ENCODE results near the gene KLHL7.

The KLHL7 gene

GRCh38 chr7:23105644-23106056 is at the start of gene KLHL7:
TSS of gene KLHL7 (plus strand) at chr7:23105785. CDS start at chr7:23106027, 242 bp downstream.
- TF ChIP-seq CTCF (conservative IDR thresholded peaks at IDR 0.05; ENCODE audit: low read length): no peak
- peak within 1 kb of the TSS; percentile 87 for H3K4me3 ChIP-seq (ENCODE audit: low read length)
- DNase-seq (ENCODE audit: low read depth): peak; percentile 87

GRCh38 chr7:23058408-23059096 is 47.0 kb upstream of the KLHL7 start:
- DNase-seq (ENCODE audit: low read depth): peak; percentile 41

GRCh38 chr7:23061327-23061726 is 44.3 kb upstream of the KLHL7 start:
- TF ChIP-seq CTCF (conservative IDR thresholded peaks at IDR 0.05; ENCODE audit: low read length): no peak
- no peak for DNase-seq (ENCODE audit: low read depth)
- H3K4me3 ChIP-seq (ENCODE audit: low read length): no peak overlapping the region

More at GRCh38 chr7:23058408-23059096, 47.0 kb upstream of the KLHL7 start:
- TF ChIP-seq CTCF (conservative IDR thresholded peaks at IDR 0.05; ENCODE audit: low read length): no peak
- H3K4me3 ChIP-seq (ENCODE audit: low read length): no peak overlapping the region

GRCh38 chr7:23062452-23062851 is 43.1 kb upstream of the KLHL7 start:
- no peak for TF ChIP-seq CTCF (conservative IDR thresholded peaks at IDR 0.05; ENCODE audit: low read length)
- no peak overlapping the region for H3K4me3 ChIP-seq (ENCODE audit: low read length)

GRCh38 chr7:23065974-23066373 is 39.6 kb upstream of the KLHL7 start:
- peak; percentile 75 for DNase-seq (ENCODE audit: low read depth)
- TF ChIP-seq CTCF (conservative IDR thresholded peaks at IDR 0.05; ENCODE audit: low read length): no peak
- no peak overlapping the region for H3K4me3 ChIP-seq (ENCODE audit: low read length)

More at GRCh38 chr7:23062452-23062851, 43.1 kb upstream of the KLHL7 start:
- DNase-seq (ENCODE audit: low read depth): no peak

- peak; percentile 96 for DNase-seq (ENCODE audit: low read depth)
- TF ChIP-seq CTCF (conservative IDR thresholded peaks at IDR 0.05; ENCODE audit: low read length): no peak
Observed at GRCh38 chr7:23067271-23067670, 38.3 kb upstream of the KLHL7 start.

GRCh38 chr7:23072048-23072447 is 33.5 kb upstream of the KLHL7 start:
- H3K4me3 ChIP-seq (ENCODE audit: low read length): no peak overlapping the region
- DNase-seq (ENCODE audit: low read depth): peak; percentile 51
- peak; percentile 59 for TF ChIP-seq CTCF (conservative IDR thresholded peaks at IDR 0.05; ENCODE audit: low read length)

More at GRCh38 chr7:23067271-23067670, 38.3 kb upstream of the KLHL7 start:
- no peak overlapping the region for H3K4me3 ChIP-seq (ENCODE audit: low read length)

Measured in AG10803 (cell line).